ENCODE results near the gene C19orf73. TPM values are rescaled to one million over a fixed set of nuclear protein-coding genes. Genes with fewer than 3 reads are reported as not detected.

Gene C19orf73
- total and polyA plus RNA-seq, 2 experiments from 2014 or later: 8.1 to 9.1 TPM

DNA sequence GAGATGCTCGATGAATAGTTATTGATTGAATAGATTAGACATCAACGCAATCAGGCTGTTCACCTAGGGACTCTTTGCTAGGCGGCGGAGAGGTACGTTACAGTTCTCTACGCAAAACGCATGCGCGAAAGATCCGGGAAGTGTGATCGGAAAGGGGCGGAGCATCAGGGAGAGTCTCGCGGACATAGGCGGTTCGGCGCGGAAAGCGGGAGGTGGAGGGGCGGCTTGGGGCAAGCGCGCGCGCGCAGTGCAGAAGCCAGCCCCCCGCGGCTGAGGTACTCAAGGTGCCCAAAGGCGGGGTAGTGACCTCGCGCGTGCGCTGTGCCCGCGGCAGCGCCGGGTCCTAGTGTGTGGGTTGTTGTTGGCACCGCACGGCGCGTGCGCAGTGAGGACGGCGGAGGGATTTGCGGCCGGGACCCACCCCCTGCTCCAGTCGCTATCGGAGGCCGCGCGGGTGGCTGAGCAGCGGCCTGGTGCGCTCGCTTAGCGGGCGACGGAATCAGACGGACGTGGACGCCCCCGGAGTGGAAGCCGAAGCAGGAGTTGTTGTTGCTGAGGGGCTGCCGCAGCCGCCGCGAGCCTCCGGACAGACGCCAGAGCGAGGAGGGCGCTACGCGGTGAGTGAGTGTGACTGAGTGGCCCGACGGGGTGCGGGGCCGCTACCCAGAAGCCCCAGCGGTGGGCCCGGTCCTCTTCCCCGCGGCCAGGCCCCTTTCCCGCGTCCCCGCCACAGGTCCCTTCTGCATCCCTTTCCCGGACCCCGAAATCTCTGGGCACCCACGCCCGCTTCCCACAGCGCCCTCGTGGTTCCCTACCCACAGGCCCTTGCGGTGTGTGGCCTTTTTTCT lies 33.7 kb downstream of the C19orf73 start, which contains the start of gene SNRNP70:
Gene SNRNP70, plus strand, starts transcription at position 432 of the 848 bp plus-strand sequence. CDS start 964 bp downstream, outside the sequence.
- TF ChIP-seq POLR2AphosphoS5 (IDR thresholded peaks at IDR 0.05; ENCODE audit: low read depth) (peak; percentile 88), ETS1 (IDR thresholded peaks at IDR 0.05) (peak; percentile 15; the same call in 1 of the 2 replicates), EZH2phosphoT487 (IDR thresholded peaks at IDR 0.05; ENCODE audit: unreplicated experiment) (no peak), CREB1 (CRISPR knock-in tag; IDR thresholded peaks at IDR 0.05; ENCODE audit: low read depth) (peak; percentile 80)
- H2AFZ ChIP-seq: peak within 1 kb of the TSS; percentile 94
- H3K27ac Mint-ChIP-seq: peak within 1 kb of the TSS; percentile 96
- peak; percentile 91 for ATAC-seq
- H3K36me3 ChIP-seq (ENCODE audit: insufficient read depth): peaks cover 29% of the 10 kb centered on the region
- H3K27me3 ChIP-seq (ENCODE audit: insufficient read depth): no peaks in the 10 kb centered on the region
- H3K27ac ChIP-seq (ENCODE audit: low read depth): peak within 1 kb of the TSS; percentile 93
- peaks cover 3% of the 10 kb centered on the region; the same call in 2 of the 3 replicates for H3K9me3 Mint-ChIP-seq
- peaks cover 14% of the 10 kb centered on the region for H3K27me3 Mint-ChIP-seq (ENCODE audit: insufficient read depth, low read depth, poor library complexity)
- peaks cover 14% of the 10 kb centered on the region for H3F3A ChIP-seq (replicated peaks; ENCODE audit: low read depth)
- H3K4me3 Mint-ChIP-seq: peak within 1 kb of the TSS; percentile 98
- H3K4me3 ChIP-seq: peak within 1 kb of the TSS; percentile 86
- peak; percentile 100 for DNase-seq (ENCODE audit: low spot score)
- H3K36me3 Mint-ChIP-seq (ENCODE audit: low read depth): peaks cover 38% of the 10 kb centered on the region
- peaks cover 13% of the 10 kb centered on the region for H3K4me1 ChIP-seq (ENCODE audit: insufficient read depth)
- H3K9me2 ChIP-seq (ENCODE audit: insufficient read depth): no peaks in the 10 kb centered on the region
- peaks cover 44% of the 10 kb centered on the region for H3K79me2 ChIP-seq (replicated peaks; ENCODE audit: insufficient read depth)
- peak within 1 kb of the TSS; percentile 89 for H3K4me2 ChIP-seq
- peaks cover 35% of the 10 kb centered on the region for H4K20me1 ChIP-seq (replicated peaks; ENCODE audit: insufficient read depth)
- H3K4me1 Mint-ChIP-seq: peaks cover 16% of the 10 kb centered on the region

- peaks cover 14% of the 10 kb centered on the region for H3K27me3 Mint-ChIP-seq (ENCODE audit: insufficient read depth, low read depth, poor library complexity)
- peaks cover 31% of the 10 kb centered on the region for H3K36me3 Mint-ChIP-seq (ENCODE audit: low read depth)
- H3K27me3 ChIP-seq (ENCODE audit: insufficient read depth): 0 out of 2 replicates have a peak, but pooled peaks cover 3% of the 10 kb centered on the region
- H3K9me2 ChIP-seq (ENCODE audit: insufficient read depth): no peaks in the 10 kb centered on the region
- H3K4me2 ChIP-seq: peak overlapping the region; percentile 79
- peaks cover 13% of the 10 kb centered on the region for H3F3A ChIP-seq (replicated peaks; ENCODE audit: low read depth)
- peaks cover 39% of the 10 kb centered on the region for H3K79me2 ChIP-seq (replicated peaks; ENCODE audit: insufficient read depth)
- H3K36me3 ChIP-seq (ENCODE audit: insufficient read depth): peaks cover 22% of the 10 kb centered on the region
- TF ChIP-seq JUNB (IDR thresholded peaks at IDR 0.05; ENCODE audit: unreplicated experiment): no peak
- TF ChIP-seq ZNF462 (CRISPR knock-in tag; IDR thresholded peaks at IDR 0.05): no peak
- TF ChIP-seq STAT1 (IDR thresholded peaks at IDR 0.05; ENCODE audit: unreplicated experiment): no peak
- no peak for TF ChIP-seq POLR2AphosphoS5 (IDR thresholded peaks at IDR 0.05; ENCODE audit: low read depth)
- H4K20me1 ChIP-seq (replicated peaks; ENCODE audit: insufficient read depth): peaks cover 28% of the 10 kb centered on the region
- peaks cover 13% of the 10 kb centered on the region for H3K4me1 ChIP-seq (ENCODE audit: insufficient read depth)
- H3K9me3 Mint-ChIP-seq: peaks cover 3% of the 10 kb centered on the region; the same call in 2 of the 3 replicates
- ATAC-seq (no peak), DNase-seq (ENCODE audit: low spot score) (no peak)
- H2AFZ ChIP-seq: peak overlapping the region; percentile 84
- H3K4me3 ChIP-seq: peak overlapping the region; percentile 86
- H3K4me1 Mint-ChIP-seq: peaks cover 16% of the 10 kb centered on the region
- peak overlapping the region; percentile 22; the same call in 1 of the 2 replicates for H3K27ac ChIP-seq (ENCODE audit: low read depth)
- H3K4me3 Mint-ChIP-seq: peak overlapping the region; percentile 98
- H3K27ac Mint-ChIP-seq: peak overlapping the region; percentile 85
Measured at GRCh38 chr19:49084206-49085019, 34.5 kb downstream of the C19orf73 start.

Data from GM23338 (cell line).